ENCODE results near the gene RBX1.
A peak's percentile ranks its signal among the peaks of the same experiment; 100 is the strongest.
"Not testable (repeated sequence)": the region's sequence is repeated elsewhere in the genome, so short reads cannot be mapped to it uniquely, and the experiment has no call there.

The RBX1 gene

GRCh38 chr22:40973144-40973543, 22.0 kb downstream of the RBX1 start:
- DNase-seq = no peak

DNA sequence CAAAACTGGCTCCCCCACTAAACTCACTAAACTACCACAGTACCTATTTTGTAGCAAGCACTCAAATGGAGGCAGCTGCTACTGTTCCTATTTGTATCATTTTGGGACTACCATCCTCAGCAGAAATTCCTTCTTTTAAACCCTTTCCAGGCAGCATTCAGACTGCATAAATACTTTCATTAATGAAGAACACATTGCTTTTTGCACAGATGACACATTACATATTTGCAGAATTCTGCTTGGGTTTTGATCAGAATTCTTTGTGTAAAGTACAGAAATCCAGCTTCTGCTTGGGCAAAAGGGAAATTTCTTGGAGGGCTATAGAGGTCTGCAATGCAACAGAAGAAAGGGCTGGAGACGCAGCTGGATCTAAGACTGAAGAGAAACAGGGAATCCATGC, 24.2 kb downstream of the RBX1 start:
- no peak for DNase-seq

DNA sequence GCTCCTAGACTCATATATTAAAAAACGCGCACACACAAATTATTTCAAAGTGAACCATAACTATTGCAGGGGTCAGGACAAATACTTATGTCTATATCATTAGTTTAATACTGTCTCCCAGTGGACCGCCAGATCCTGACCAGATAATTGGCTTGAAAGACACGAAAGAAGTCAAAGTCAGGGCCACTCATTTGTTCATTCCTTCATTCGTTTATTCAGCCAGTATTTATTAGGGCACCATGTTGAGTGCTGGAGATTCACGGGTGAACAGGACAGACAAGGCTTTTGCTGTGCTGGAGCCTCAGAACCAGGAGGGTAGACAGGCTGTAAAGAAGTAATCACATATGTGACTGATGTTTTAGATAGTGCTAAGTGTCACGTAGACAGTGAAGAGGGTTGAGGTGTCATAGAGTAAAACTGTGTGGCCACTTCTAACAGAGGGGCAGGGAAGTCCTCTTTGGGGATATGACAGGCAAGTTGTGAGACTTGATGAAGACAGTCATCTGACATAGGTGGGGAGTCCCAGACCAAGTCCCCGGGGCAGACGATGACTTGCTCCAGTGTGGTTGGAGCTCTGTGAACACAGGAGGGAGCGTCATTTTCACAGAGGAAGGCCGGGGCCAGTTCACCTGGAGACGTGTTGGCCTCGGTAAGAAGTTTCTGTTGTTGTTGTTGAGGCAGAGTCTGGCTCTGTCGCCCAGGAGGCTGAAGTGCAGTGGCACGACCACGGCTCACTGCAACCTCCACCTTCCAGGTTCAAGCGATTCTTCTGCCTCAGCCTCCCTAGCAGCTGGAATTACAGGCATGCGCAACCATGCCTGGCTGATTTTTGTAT, 25.9 kb downstream of the RBX1 start:
- DNase-seq = no peak

DNA sequence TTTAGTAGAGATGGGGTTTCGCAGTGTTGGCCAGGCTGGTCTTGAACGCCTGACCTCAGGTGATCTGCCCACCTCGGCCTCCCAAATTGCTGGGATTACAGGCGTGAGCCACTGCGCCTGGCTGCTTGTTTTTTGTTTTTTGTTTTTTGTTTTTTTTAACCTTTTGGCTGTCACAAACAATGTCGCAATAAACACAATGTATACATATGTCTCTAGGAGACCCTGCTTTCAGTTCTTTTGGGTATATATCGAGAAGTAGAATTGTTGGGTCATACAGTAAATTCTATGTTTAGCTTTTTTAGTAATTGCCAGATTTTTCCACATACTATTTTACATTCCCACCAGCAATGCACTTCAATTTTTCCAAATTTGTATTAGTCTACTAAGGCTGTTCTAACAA, 28.0 kb downstream of the RBX1 start:
- DNase-seq = no peak

- DNase-seq = no peak
Observed at GRCh38 chr22:40979871-40980270, 28.7 kb downstream of the RBX1 start.

- DNase-seq = no peak
Observed at GRCh38 chr22:40982482-40983385, 31.6 kb downstream of the RBX1 start.

DNA sequence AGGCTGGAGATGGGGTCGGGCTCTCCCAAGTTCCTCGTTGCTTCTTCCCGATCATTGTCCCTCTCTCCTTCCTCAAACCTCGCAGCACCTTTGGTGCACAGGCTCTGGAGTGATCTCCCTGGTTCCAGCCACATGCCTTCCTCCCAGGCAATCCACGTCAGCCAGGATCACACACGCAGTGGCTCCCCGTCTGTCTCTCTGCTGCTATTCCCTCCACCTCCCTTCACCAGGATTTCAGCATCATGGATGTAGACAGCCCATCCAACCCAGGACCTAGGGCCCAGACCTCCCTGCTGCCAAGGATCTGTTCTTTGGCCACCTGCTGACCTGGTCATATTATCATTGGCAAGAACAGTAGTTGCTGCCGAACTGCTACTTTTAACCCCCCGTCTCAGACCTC, 40.1 kb downstream of the RBX1 start:
- no peak for DNase-seq

- DNase-seq = no peak
Observed at GRCh38 chr22:40995821-40996220, 44.6 kb downstream of the RBX1 start.

DNA sequence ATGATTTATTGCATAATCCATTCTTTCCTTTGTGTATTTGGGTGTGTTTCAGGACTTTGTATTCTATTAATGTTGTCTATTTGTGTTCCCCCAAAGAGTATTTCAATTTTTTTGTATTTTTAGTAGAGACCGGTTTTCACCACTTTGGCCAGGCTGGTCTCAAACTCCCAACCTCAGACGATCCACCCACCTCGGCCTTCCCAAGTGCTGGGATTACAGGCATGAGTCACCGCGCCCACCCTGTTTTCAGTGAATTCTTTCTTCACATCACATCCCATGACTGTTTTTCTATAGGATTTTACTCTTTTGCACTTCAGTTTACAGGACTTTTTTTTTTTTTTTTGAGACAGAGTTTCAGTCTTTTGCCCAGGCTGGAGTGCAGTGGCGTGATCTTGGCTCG, 46.3 kb downstream of the RBX1 start:
- no peak for DNase-seq

- DNase-seq = no peak
Observed at GRCh38 chr22:41000040-41000565, 48.9 kb downstream of the RBX1 start.

DNA sequence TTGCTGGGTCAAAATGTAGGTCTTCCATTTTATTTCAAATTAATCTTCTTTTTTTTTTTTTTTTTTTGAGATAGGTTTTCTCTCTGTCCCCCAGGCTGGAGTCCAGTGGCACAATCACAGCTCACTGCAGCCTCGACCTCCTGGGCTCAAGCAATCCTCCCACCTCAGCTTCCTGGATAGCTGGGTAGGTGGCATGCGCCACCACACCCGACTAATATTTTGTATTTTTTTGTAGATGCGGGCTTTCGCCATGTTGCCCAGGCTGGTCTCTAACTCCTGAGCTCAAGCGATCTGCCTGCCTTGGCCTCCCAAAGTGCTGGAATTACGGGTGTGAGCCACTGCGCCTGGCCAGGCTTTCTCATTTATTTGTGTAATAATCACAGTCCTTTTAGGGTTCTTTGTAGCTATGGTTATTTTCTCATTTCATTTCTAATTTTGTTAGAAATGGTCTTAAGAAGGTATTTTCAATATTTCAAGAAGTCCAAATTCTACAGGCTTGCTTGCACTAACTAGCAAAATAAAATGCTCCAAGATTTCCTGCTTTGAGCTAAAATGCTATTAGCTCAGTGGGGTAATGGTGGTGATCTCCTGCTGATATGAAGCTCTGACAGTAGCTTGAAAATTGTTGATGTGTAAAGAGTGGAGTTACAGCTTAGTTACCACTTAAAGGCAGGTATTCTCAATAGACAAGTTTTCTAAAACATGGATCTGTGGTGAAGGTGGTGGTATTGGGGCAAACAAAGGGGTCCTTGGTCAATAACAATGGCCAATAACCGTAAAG, 50.0 kb downstream of the RBX1 start:
- DNase-seq = no peak

DNA sequence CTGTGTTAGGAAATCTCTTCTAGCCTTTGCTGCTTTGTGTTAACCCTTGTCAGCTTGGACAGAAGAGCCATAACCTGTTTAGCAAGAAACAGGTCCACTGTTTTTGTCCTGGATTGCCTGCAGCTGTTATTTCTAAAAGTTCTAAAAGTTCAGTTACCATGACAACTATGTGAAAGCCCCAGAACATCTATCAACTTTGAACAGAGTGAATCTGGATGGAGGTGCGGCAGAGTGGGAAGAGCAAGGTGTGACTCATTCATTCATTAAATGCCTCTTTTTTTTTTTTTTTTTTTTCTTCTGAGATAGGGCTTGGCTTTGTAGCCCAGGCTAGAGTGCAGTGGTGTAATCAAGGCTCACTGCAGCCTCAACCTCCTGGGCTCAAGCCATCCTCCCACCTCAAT, 50.5 kb downstream of the RBX1 start:
- DNase-seq = no peak

DNA sequence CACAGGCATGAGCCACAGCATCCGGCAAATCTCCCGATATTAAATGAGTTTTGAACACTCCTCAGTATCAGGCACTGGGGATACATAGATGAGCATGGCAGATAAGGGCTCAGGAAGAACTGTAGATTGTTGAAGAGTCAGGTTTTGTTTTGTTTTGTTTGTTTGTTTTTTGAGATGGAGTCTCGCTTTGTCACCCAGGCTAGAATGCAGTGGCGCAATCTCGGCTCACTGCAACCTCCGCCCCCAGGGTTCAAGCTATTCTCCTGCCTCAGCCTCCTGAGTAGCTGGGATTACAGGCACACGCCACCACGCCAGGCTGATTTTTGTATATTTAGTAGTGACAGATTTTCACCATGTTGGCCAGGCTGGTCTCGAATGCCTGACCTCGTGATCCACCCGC, 51.2 kb downstream of the RBX1 start:
- not testable (repeated sequence) for DNase-seq

GRCh38 chr22:41003066-41003465, 51.9 kb downstream of the RBX1 start:
- DNase-seq = no peak

DNA sequence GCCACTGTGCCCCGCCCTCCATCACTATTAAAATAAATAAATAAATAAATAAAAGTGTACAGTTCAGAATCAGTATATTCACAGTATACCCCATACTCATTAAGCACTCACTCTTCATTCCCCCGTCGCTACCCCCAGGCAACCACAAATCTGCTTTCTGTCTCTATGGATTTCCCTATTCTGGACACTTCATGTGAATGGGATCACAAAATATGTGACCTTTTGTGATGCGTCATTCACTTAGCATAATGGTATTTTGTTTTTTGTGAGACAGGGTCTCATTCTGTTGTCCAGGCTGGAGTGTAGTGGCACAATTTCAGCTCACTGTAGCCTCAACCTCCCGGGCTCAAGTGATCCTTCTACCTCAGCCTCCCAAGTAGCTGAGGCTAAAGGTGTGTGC, 52.8 kb downstream of the RBX1 start:
- DNase-seq = no peak

- no peak for DNase-seq
Observed at GRCh38 chr22:41009222-41009948, 58.2 kb downstream of the RBX1 start.

GRCh38 chr22:41015003-41015402, 63.8 kb downstream of the RBX1 start:
- no peak for DNase-seq

DNA sequence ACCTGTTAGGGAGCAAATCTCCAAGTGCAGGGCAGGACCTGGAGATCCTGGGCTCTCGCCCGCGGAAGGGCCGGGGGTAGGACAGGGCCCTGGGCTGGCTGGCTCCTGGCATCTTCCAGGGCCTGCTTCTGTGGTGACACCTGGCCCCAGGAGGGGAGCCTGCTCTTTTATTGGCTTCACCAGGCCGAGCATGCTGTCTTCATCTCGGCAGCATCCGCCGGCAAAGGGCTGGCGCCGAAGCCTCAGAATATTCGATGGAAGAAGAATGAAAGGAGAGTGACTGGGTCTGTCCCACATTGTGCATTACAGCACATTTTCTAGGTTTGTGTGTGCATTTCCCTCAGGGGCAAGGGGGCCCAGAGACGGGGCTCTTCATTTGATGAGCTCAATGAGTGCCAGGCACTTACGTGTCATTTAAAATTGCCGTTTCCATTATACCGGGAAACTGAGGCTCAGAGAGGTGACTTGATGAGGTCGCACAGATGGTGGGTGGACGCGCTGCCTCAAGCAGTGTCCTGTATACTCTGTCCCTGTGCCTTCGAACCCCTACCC, 70.0 kb downstream of the RBX1 start:
- no peak for DNase-seq

GRCh38 chr22:41021613-41022454, 70.7 kb downstream of the RBX1 start:
- peak; percentile 76 for DNase-seq

GRCh38 chr22:41022470-41023298, 71.5 kb downstream of the RBX1 start:
- DNase-seq = peak; percentile 95
